K562 (cell line): ENCODE results near the gene GPER1.

Experiments
- GABPA ChIP-seq: fragments of 200-800 bp; sonication (Bioruptor generic); conservative IDR thresholded peaks from 2 replicates; pipeline ENCODE4 v1.6.1; 2016; ENCODE audit warnings: low read depth, missing genetic modification characterization, missing compliant biosample characterization
- MAFG ChIP-seq: fragments of 450-650 bp; conservative IDR thresholded peaks from 2 replicates; pipeline ENCODE4 v1.6.1; 2016; ENCODE audit warnings: missing genetic modification characterization, missing compliant biosample characterization
- MYC ChIP-seq, 2 experiments: fragments of 250-450 bp in 1 of 2; sonication (Bioruptor Pico) in 1 of 2; IDR thresholded peaks; 2 replicates each; pipeline versions ENCODE4 v1.5.1 to v1.6.1; 2012 to 2021; ENCODE audit warnings: low read depth in 2 of 2, borderline replicate concordance in 1 of 2, improper control_type of control experiment in 1 of 2, low read length in 1 of 2, mild to moderate bottlenecking in 1 of 2, moderate library complexity in 1 of 2
- NFIC ChIP-seq: fragments of 450-650 bp; IDR thresholded peaks from 2 replicates; pipeline ENCODE4 v1.6.1; 2017; ENCODE audit warnings: mild to moderate bottlenecking, inconsistent platforms
- POLR2A ChIP-seq: fragments of 450-650 bp; conservative IDR thresholded peaks from 2 replicates; pipeline ENCODE4 v1.6.1; 2016
- POLR2AphosphoS5 ChIP-seq: IDR thresholded peaks from 2 replicates; pipeline ENCODE4 v1.6.1; 2011; ENCODE audit warnings: mild to moderate bottlenecking, low read depth, low read length, moderate library complexity; ENCODE audit not compliant: control insufficient read depth, insufficient read depth
- RFX5 ChIP-seq: IDR thresholded peaks from 2 replicates; pipeline ENCODE4 v1.6.1; 2011; ENCODE audit warnings: low read depth, mild to moderate bottlenecking, improper control_type of control experiment, low read length
- TCF7L2 ChIP-seq: fragments of 150-350 bp; IDR thresholded peaks from 2 replicates; pipeline ENCODE4 v1.6.1; 2016; ENCODE audit warnings: low read depth, mild to moderate bottlenecking, low read length, moderate library complexity
- ZNF239 ChIP-seq: fragments of 250-450 bp; sonication (Bioruptor Pico); IDR thresholded peaks from 2 replicates; pipeline ENCODE4 v1.4.0; 2020; ENCODE audit warnings: mild to moderate bottlenecking
- TF ChIP-seq, protein P1 (sequence below): sonication (generic); formaldehyde crosslinking; IDR thresholded peaks from 2 replicates; pipeline ENCODE4 v1.8.0; 2023; ENCODE audit warnings: mild to moderate bottlenecking, missing genetic modification reagents
- TF ChIP-seq, protein P2 (sequence below), 3 experiments: IDR thresholded peaks in 2 of 3; conservative IDR thresholded peaks in 1 of 3; 2 replicates each; pipeline ENCODE4 v1.5.1; 2011 to 2012; ENCODE audit warnings: low read length in 3 of 3, mild to moderate bottlenecking in 3 of 3, control low read depth in 2 of 3, improper control_type of control experiment in 1 of 3, inconsistent platforms in 1 of 3, low read depth in 1 of 3, mixed read lengths in 1 of 3, moderate library complexity in 1 of 3; ENCODE audit not compliant: insufficient read depth in 2 of 3
- TF ChIP-seq, protein P3 (sequence below): fragments of 200-800 bp; sonication (Bioruptor generic); IDR thresholded peaks from 2 replicates; pipeline ENCODE4 v1.6.1; 2016; ENCODE audit warnings: missing genetic modification characterization, missing compliant biosample characterization
- TF ChIP-seq, protein P4 (sequence below): sonication (generic); formaldehyde crosslinking; IDR thresholded peaks from 2 replicates; pipeline ENCODE4 v1.8.1; 2023; ENCODE audit warnings: mild to moderate bottlenecking, missing genetic modification reagents

DNA sequence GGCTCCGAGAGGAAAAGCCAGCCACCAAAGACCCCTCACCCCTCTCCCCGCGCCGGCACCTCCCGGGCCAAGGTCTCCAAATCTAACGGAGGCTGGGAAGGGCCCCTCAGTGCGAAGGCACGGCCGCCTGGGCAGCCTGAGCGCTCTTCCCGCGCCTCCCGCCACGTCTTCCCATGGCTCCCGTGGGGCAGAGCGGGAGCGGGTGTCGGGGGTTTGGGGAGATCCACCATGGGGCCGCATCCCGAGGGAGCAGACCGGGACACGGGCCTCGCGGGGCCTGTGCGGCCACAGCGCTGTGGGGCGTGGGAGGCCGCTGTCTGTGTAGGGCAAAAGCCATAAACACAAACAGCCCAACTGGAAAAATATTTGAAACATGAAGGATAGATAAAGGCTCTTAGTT, 22.4 kb downstream of the GPER1 start:
- TF ChIP-seq, protein P1, sequence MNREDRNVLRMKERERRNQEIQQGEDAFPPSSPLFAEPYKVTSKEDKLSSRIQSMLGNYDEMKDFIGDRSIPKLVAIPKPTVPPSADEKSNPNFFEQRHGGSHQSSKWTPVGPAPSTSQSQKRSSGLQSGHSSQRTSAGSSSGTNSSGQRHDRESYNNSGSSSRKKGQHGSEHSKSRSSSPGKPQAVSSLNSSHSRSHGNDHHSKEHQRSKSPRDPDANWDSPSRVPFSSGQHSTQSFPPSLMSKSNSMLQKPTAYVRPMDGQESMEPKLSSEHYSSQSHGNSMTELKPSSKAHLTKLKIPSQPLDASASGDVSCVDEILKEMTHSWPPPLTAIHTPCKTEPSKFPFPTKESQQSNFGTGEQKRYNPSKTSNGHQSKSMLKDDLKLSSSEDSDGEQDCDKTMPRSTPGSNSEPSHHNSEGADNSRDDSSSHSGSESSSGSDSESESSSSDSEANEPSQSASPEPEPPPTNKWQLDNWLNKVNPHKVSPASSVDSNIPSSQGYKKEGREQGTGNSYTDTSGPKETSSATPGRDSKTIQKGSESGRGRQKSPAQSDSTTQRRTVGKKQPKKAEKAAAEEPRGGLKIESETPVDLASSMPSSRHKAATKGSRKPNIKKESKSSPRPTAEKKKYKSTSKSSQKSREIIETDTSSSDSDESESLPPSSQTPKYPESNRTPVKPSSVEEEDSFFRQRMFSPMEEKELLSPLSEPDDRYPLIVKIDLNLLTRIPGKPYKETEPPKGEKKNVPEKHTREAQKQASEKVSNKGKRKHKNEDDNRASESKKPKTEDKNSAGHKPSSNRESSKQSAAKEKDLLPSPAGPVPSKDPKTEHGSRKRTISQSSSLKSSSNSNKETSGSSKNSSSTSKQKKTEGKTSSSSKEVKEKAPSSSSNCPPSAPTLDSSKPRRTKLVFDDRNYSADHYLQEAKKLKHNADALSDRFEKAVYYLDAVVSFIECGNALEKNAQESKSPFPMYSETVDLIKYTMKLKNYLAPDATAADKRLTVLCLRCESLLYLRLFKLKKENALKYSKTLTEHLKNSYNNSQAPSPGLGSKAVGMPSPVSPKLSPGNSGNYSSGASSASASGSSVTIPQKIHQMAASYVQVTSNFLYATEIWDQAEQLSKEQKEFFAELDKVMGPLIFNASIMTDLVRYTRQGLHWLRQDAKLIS (CRISPR knock-in tag) = no peak
- no peak for TF ChIP-seq MYC (IDR thresholded peaks at IDR 0.05; ENCODE audit: low read depth, low read length)
- TF ChIP-seq MYC (CRISPR knock-in tag; IDR thresholded peaks at IDR 0.05; ENCODE audit: borderline replicate concordance, low read depth) = no peak
- TF ChIP-seq, protein P2, sequence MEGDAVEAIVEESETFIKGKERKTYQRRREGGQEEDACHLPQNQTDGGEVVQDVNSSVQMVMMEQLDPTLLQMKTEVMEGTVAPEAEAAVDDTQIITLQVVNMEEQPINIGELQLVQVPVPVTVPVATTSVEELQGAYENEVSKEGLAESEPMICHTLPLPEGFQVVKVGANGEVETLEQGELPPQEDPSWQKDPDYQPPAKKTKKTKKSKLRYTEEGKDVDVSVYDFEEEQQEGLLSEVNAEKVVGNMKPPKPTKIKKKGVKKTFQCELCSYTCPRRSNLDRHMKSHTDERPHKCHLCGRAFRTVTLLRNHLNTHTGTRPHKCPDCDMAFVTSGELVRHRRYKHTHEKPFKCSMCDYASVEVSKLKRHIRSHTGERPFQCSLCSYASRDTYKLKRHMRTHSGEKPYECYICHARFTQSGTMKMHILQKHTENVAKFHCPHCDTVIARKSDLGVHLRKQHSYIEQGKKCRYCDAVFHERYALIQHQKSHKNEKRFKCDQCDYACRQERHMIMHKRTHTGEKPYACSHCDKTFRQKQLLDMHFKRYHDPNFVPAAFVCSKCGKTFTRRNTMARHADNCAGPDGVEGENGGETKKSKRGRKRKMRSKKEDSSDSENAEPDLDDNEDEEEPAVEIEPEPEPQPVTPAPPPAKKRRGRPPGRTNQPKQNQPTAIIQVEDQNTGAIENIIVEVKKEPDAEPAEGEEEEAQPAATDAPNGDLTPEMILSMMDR (IDR thresholded peaks at IDR 0.05 in 2 of 3, conservative IDR thresholded peaks at IDR 0.05 in 1 of 3; ENCODE audit: insufficient read depth in 2 of 3, low read depth in 1 of 3, low read length in 3 of 3) = no peak
- no peak for TF ChIP-seq NFIC
- TF ChIP-seq, protein P3, sequence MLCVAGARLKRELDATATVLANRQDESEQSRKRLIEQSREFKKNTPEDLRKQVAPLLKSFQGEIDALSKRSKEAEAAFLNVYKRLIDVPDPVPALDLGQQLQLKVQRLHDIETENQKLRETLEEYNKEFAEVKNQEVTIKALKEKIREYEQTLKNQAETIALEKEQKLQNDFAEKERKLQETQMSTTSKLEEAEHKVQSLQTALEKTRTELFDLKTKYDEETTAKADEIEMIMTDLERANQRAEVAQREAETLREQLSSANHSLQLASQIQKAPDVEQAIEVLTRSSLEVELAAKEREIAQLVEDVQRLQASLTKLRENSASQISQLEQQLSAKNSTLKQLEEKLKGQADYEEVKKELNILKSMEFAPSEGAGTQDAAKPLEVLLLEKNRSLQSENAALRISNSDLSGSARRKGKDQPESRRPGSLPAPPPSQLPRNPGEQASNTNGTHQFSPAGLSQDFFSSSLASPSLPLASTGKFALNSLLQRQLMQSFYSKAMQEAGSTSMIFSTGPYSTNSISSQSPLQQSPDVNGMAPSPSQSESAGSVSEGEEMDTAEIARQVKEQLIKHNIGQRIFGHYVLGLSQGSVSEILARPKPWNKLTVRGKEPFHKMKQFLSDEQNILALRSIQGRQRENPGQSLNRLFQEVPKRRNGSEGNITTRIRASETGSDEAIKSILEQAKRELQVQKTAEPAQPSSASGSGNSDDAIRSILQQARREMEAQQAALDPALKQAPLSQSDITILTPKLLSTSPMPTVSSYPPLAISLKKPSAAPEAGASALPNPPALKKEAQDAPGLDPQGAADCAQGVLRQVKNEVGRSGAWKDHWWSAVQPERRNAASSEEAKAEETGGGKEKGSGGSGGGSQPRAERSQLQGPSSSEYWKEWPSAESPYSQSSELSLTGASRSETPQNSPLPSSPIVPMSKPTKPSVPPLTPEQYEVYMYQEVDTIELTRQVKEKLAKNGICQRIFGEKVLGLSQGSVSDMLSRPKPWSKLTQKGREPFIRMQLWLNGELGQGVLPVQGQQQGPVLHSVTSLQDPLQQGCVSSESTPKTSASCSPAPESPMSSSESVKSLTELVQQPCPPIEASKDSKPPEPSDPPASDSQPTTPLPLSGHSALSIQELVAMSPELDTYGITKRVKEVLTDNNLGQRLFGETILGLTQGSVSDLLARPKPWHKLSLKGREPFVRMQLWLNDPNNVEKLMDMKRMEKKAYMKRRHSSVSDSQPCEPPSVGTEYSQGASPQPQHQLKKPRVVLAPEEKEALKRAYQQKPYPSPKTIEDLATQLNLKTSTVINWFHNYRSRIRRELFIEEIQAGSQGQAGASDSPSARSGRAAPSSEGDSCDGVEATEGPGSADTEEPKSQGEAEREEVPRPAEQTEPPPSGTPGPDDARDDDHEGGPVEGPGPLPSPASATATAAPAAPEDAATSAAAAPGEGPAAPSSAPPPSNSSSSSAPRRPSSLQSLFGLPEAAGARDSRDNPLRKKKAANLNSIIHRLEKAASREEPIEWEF = no peak
- TF ChIP-seq RFX5 = no peak
- TF ChIP-seq TCF7L2 = no peak
- TF ChIP-seq POLR2AphosphoS5 = no peak
- no peak for TF ChIP-seq MAFG (tag)
- TF ChIP-seq GABPA = no peak
- no peak for TF ChIP-seq ZNF239 (CRISPR knock-in tag)
- TF ChIP-seq POLR2A = no peak
- TF ChIP-seq, protein P4, sequence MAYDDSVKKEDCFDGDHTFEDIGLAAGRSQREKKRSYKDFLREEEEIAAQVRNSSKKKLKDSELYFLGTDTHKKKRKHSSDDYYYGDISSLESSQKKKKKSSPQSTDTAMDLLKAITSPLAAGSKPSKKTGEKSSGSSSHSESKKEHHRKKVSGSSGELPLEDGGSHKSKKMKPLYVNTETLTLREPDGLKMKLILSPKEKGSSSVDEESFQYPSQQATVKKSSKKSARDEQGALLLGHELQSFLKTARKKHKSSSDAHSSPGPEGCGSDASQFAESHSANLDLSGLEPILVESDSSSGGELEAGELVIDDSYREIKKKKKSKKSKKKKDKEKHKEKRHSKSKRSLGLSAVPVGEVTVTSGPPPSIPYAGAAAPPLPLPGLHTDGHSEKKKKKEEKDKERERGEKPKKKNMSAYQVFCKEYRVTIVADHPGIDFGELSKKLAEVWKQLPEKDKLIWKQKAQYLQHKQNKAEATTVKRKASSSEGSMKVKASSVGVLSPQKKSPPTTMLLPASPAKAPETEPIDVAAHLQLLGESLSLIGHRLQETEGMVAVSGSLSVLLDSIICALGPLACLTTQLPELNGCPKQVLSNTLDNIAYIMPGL (CRISPR knock-in tag) = no peak
